NCI-H187 (cell line): ENCODE data around the gene GPC6.

Experiments
- DNase-seq, 2 experiments: peaks; one replicate each; lab custom pipeline; 2025; lab: John Stamatoyannopoulos, UW

GPC6 gene

DNA sequence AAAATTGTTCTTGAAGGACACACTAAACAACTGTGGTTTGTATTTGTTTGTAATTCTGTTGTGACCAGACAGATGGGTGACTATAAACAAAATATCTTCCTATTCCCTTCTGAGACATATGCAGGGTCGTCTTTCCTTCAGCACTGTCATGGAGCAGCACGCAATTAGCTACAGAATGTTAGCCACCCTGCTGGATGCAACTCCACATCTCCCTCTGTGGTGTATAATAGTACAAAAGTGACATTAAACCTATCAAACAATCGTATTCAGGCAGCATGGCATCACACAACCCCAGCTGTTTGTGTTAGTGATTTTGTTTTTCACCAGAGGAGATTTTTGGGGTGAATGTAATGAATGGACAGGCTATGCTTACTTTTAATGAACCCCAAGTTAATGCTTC lies 146.2 kb downstream of the GPC6 start:
- DNase-seq: no peak

DNA sequence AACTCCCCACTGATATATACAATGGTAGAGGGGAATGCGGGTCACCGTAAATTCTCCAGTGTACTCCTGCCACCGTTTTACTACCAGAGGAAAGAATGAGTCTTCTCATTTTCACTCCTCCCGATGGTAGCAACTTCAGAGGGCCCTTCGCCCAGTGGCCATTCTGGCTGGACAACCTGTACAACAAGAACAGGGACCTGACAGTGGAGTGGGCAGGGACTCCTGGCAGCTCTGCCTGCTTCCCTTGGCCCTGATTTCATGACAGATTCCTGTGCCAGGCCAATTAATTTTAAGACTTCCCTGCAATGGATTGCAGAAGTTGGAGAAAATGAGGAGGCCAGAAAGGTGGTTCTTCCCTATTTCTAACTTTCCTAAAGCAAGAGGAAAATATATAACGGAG lies 148.9 kb downstream of the GPC6 start:
- DNase-seq: no peak

DNA sequence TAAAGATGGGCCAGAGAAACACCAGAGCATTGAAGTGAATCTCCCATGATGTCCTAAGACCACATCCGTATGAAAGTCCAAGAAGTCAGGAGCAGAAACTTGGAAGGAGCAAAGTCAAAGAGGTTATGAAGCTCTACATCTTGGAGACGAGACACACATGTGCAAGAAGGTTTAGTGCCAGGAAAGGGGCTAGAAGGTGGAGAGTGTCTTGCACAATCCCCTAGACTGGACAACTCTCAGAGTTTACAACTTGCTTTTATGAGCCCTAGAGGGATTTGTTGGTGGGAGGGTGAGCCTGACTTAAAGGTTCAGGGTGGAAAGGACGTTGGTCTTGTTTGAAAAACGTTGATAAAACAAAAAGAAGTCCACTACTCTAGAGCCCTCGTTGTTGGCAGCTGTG lies 150.6 kb downstream of the GPC6 start:
- DNase-seq: no peak

GRCh38 chr13:93378184-93378583 lies 151.6 kb downstream of the GPC6 start:
- no peak for DNase-seq

GRCh38 chr13:93386116-93386515 lies 159.5 kb downstream of the GPC6 start:
- no peak for DNase-seq

DNA sequence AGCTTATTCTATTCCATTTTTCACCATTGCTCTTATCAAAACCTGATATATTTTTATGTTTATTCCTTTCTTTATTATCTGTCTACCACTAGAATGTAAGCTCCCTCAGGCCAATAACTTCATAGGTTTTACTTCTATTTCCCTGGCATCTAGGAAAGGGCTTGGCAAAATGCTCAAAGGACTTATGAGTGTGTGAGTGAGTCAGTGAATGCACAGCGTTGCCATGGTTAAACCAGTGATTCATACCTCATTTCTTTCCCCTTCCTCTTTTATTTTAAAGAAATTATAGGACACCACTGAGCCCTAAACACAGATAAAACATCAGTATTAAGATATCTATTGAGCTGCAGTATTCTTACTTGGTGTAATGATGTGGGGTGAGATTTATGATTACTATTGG lies 162.1 kb downstream of the GPC6 start:
- no peak for DNase-seq

- DNase-seq: no peak
These were observed 171.0 kb downstream of the GPC6 start for GRCh38 chr13:93397619-93398018.

GRCh38 chr13:93398167-93399035 lies 171.8 kb downstream of the GPC6 start:
- DNase-seq: peak in 1 of 2 experiments; percentile 16

- no peak for DNase-seq
These were observed 172.6 kb downstream of the GPC6 start for GRCh38 chr13:93399212-93399611.

DNA sequence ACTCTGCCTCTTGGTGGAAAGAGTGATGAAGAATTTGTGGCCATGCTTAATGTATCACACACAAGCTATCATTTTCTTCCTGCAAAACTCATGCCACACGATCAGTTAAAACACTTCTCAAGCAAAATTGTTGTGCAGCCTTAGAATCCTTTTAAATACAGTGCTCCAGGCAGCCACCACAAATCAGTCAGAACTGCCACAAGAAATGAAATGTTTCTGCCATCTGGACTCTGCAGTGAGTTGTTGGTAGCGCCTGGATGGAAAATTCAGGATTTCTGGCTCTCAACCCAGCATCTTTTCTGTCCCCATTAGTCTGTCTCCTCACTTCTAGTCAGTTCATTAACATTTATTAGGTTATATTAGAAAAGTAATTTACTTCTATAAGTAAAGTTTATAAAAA lies 179.5 kb downstream of the GPC6 start:
- no peak for DNase-seq

DNA sequence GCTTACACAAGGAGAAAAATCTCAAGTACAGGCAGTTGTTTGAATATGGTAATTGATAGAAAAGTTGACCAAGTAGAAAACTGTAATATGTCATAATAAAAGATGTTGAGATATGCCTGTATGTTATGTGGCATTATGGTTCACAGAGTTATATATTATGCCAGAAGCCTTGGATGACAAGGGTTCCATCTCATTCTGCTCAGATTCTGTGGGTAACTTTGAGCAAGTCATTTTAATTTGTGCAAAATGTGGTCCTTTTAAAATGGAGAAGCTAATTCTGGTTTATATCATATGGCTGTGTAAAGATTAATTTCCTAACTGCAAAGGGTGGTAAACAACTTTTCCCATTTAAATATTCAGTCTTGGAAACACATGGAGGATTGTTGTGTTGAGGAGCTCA lies 180.9 kb downstream of the GPC6 start:
- DNase-seq: no peak

DNA sequence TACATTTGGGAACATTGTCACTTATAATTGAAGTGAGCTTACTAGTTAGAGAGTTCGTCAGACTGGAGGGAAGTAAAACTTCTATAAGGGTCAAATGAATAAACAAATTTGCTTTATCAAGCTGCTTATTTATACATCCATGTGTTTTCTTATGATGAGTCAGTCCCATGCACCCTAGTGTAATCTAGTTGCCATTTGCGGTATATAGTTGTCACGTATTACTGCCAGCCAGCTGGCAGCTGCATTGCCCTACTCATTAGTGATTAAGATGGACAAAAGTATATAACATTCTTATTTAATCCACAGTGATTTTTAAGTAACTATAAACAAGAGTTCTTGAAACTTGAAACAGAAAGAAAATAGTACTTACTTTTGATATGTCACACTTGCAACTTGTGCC lies 182.4 kb downstream of the GPC6 start:
- DNase-seq: no peak

DNA sequence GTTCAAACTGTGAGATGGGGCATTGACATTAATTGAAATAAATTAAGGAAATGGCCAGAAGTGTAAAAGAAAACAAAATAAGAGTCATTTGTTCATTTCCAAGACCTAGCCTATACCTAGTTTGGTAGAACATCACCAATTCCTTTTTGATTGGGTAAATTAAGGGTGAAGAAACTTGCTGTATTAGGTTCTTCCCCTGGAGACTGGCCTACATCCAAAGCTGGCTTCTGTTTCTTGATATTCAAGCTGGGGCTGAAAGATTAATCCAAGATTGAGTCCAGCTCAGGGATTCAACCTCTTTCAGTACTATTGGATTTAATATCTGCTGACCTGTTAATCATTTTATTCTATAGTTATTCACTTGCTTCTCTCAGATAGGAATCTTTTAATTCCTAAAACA lies 183.2 kb downstream of the GPC6 start:
- DNase-seq: no peak

- no peak for DNase-seq
These were observed 184.6 kb downstream of the GPC6 start for GRCh38 chr13:93411186-93411680.

GRCh38 chr13:93412676-93413075 lies 186.1 kb downstream of the GPC6 start:
- DNase-seq: no peak

DNA sequence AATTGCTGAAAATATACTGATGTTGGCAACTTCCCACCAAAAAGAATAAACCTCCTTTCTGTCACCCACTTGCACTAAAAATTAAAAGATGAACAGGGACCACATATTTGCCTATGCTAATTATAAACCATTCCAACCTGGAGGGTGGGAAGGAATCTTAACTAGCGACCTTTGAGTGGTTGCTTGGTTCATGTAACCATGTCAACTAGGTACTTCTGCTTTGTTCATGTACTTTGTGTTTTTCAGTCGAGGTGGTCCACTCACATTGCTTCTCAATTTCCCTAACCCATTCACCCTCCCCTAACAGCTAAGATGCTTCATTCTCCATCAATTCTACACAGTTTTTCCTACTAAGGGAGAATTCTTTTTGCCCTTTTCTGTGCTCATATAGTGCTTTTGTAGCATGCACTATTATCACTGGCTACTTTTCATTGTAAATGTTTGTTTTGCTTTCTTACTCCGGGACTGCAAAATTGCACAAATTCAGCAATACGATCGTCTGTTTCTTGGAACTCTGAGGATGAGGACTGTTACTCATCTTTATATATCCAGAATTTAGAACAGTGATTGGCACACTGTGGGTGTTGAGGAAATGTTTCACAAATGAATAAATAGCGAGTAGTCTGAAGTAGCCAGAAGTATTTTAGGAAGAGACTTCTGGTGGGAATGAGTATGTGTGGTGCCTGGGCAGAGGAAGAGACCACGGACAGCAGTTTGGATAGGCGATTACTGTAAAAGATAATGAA lies 187.5 kb downstream of the GPC6 start:
- no peak for DNase-seq

DNA sequence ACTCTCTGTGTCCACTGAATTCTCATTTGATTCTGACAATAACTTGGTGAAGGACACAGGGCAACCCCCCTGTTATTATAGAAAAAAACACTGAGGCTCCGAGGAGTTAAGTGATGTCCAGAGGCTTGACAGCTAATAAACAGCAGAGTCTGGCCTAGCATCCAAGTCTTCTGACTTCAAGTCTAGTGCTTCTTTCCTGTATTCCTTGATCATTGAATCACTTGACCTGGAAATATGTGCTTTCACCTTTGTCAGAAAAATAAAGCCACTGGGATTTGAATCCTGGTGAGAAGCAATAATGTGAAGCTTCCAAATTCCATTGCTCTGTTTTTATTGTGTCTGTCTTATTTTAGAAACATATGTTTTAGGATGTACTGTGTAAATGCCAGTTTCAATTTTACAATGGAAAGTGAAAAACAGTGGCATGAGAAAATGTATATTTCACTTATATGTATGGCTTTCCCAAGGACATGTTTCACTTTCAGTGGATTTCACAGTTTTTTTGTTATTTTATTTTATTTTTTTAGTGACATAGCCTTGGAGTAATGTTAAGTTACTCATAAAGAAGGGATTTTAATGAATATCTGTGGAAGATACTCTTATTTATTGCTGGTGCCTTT lies 190.2 kb downstream of the GPC6 start:
- no peak for DNase-seq

- DNase-seq: no peak
These were observed 191.8 kb downstream of the GPC6 start for GRCh38 chr13:93418398-93418797.

GRCh38 chr13:93420206-93420605 lies 193.6 kb downstream of the GPC6 start:
- DNase-seq: no peak

GRCh38 chr13:93420887-93421286 lies 194.3 kb downstream of the GPC6 start:
- DNase-seq: peak in 1 of 2 experiments; percentile 21

GRCh38 chr13:93422980-93423543 lies 196.5 kb downstream of the GPC6 start:
- no peak for DNase-seq

- no peak for DNase-seq
These were observed 198.8 kb downstream of the GPC6 start for GRCh38 chr13:93425411-93425810.
